NCI-H82 treated with DMSO at 0.1 percent for 48 hours (cell line): Measurements from ENCODE around the gene ZNF17.
A peak's percentile ranks its signal among the peaks of the same experiment; 100 is the strongest.

ENCODE experiments used
- DNase-seq: peaks from one replicate; lab custom pipeline; 2025; ENCODE audit not compliant: unreplicated experiment; lab: John Stamatoyannopoulos, UW

ZNF17 gene

GRCh38 chr19:57421037-57421436 is 10.1 kb downstream of the ZNF17 start:
- no peak for DNase-seq

- no peak for DNase-seq
Observed at GRCh38 chr19:57434386-57435061, 23.6 kb downstream of the ZNF17 start.

GRCh38 chr19:57435062-57435978 is 24.4 kb downstream of the ZNF17 start, which contains the start of gene ZNF749:
Gene ZNF749 (plus strand): TSS chr19:57435325. CDS start chr19:57435579, 254 bp downstream.
- DNase-seq: peak; percentile 98

GRCh38 chr19:57436417-57436816 is 25.5 kb downstream of the ZNF17 start:
- no peak for DNase-seq

- DNase-seq: no peak
Observed at GRCh38 chr19:57437931-57438330, 27.0 kb downstream of the ZNF17 start.

GRCh38 chr19:57438925-57439324 is 28.0 kb downstream of the ZNF17 start:
- no peak for DNase-seq

GRCh38 chr19:57441979-57442752 is 31.2 kb downstream of the ZNF17 start:
- no peak for DNase-seq

GRCh38 chr19:57443121-57443696 is 32.2 kb downstream of the ZNF17 start:
- DNase-seq: no peak

GRCh38 chr19:57452307-57452706 is 41.3 kb downstream of the ZNF17 start:
- DNase-seq: no peak

GRCh38 chr19:57465680-57466381 is 54.9 kb downstream of the ZNF17 start:
- DNase-seq: peak; percentile 2

GRCh38 chr19:57466489-57466888 is 55.5 kb downstream of the ZNF17 start:
- no peak for DNase-seq
